Neuronal stem cell (in vitro differentiated cells): ENCODE measurements around the gene RTKN2.
A peak's percentile ranks its signal among the peaks of the same experiment; 100 is the strongest.

Source experiments
- DNase-seq: peaks from one replicate; pipeline ENCODE4 v3.0.0-alpha.2; 2013; ENCODE audit warnings: low spot score
- H2AFZ ChIP-seq: one replicate; pipeline ENCODE4 v1.6.1; 2013; ENCODE audit warnings: mild to moderate bottlenecking, low read length, inconsistent platforms
- H2AK5ac ChIP-seq: 2 replicates; pipeline ENCODE4 v1.6.1; 2013; ENCODE audit warnings: low read depth, mild to moderate bottlenecking, inconsistent platforms, low read length, moderate library complexity, mixed read lengths
- H2BK120ac ChIP-seq: 2 replicates; pipeline ENCODE4 v1.6.1; 2013; ENCODE audit warnings: low read depth, mild to moderate bottlenecking, inconsistent platforms, low read length, moderate library complexity, mixed read lengths
- H2BK12ac ChIP-seq: one replicate; pipeline ENCODE4 v1.6.1; 2013; ENCODE audit warnings: low read length, inconsistent platforms
- H2BK15ac ChIP-seq: 2 replicates; pipeline ENCODE4 v1.6.1; 2013; ENCODE audit warnings: mild to moderate bottlenecking, low read length, inconsistent platforms, mixed read lengths
- H2BK5ac ChIP-seq: one replicate; pipeline ENCODE4 v1.6.1; 2013; ENCODE audit warnings: inconsistent platforms, mild to moderate bottlenecking, low read length, moderate library complexity
- H3K14ac ChIP-seq: one replicate; pipeline ENCODE4 v1.6.1; 2013; ENCODE audit warnings: low read length, inconsistent platforms
- H3K18ac ChIP-seq: 2 replicates; pipeline ENCODE4 v1.6.1; 2013; ENCODE audit warnings: low read length, inconsistent platforms
- H3K23ac ChIP-seq: 2 replicates; pipeline ENCODE4 v1.6.1; 2013; ENCODE audit warnings: low read depth, mild to moderate bottlenecking, mixed read lengths, low read length, inconsistent platforms; ENCODE audit not compliant: poor library complexity
- H3K27ac ChIP-seq: replicated peaks from 3 replicates; pipeline ENCODE4 v1.5.1; 2013; ENCODE audit warnings: low read length, inconsistent platforms
- H3K27me3 ChIP-seq, 3 experiments: 2 replicates each; pipeline ENCODE4 v1.6.1; 2013; ENCODE audit warnings: low read length in 3 of 3, mild to moderate bottlenecking in 2 of 3, inconsistent platforms in 1 of 3, low read depth in 1 of 3, mixed read lengths in 1 of 3, moderate library complexity in 1 of 3; ENCODE audit not compliant: control insufficient read depth in 3 of 3, insufficient read depth in 3 of 3
- H3K36me3 ChIP-seq, 2 donors: replicated peaks in 1 of 2; 2 replicates each; pipeline ENCODE4 v1.6.1; 2013; ENCODE audit warnings: low read length in 2 of 2; ENCODE audit not compliant: control insufficient read depth in 2 of 2, insufficient read depth in 2 of 2
- H3K4ac ChIP-seq: 2 replicates; pipeline ENCODE4 v1.6.1; 2013; ENCODE audit warnings: inconsistent platforms, mild to moderate bottlenecking, low read length, moderate library complexity
- H3K4me1 ChIP-seq, 2 donors: 1 replicate in 1 of 2; 2 replicates in 1 of 2; pipeline ENCODE4 v1.6.1; 2013; ENCODE audit warnings: low read length in 2 of 2, low read depth in 1 of 2; ENCODE audit not compliant: control insufficient read depth in 2 of 2, insufficient read depth in 1 of 2
- H3K4me2 ChIP-seq: one replicate; pipeline ENCODE4 v1.6.1; 2013; ENCODE audit warnings: mild to moderate bottlenecking, low read length, inconsistent platforms; ENCODE audit not compliant: insufficient read depth, poor library complexity, severe bottlenecking
- H3K4me3 ChIP-seq, 2 donors: 2 replicates each; pipeline ENCODE4 v1.5.1; 2013; ENCODE audit warnings: low read length in 2 of 2, mild to moderate bottlenecking in 2 of 2, inconsistent platforms in 1 of 2, moderate library complexity in 1 of 2
- H3K79me1 ChIP-seq: one replicate; pipeline ENCODE4 v1.6.1; 2013; ENCODE audit warnings: low read depth, mild to moderate bottlenecking, inconsistent platforms, low read length, moderate library complexity
- H3K9ac ChIP-seq: one replicate; pipeline ENCODE4 v1.6.1; 2013; ENCODE audit warnings: mild to moderate bottlenecking, low read depth, low read length, inconsistent platforms; ENCODE audit not compliant: poor library complexity
- H3K9me3 ChIP-seq, 2 donors: replicated peaks in 1 of 2; 2 replicates each; pipeline versions ENCODE3 to v1.6.1; 2013; ENCODE audit warnings: low read length in 2 of 2, mild to moderate bottlenecking in 2 of 2, inconsistent platforms in 1 of 2, low read depth in 1 of 2, mixed read lengths in 1 of 2, moderate library complexity in 1 of 2; ENCODE audit not compliant: control insufficient read depth in 2 of 2, insufficient read depth in 1 of 2
- H4K8ac ChIP-seq: one replicate; pipeline ENCODE4 v1.6.1; 2013; ENCODE audit warnings: low read depth, mild to moderate bottlenecking, inconsistent platforms, low read length, moderate library complexity
- H4K91ac ChIP-seq: one replicate; pipeline ENCODE4 v1.6.1; 2013; ENCODE audit warnings: low read length, low read depth, mild to moderate bottlenecking, inconsistent platforms; ENCODE audit not compliant: poor library complexity
- WGBS, 2 donors: extraction: QIAGEN DNeasy Blood & Tissue Kit; methylation state at CpG; one replicate each; pipeline ENCODE4 v1.1.7; 2013; ENCODE audit warnings: missing lambda C conversion rate in 2 of 2, mixed read lengths in 1 of 2; ENCODE audit not compliant: insufficient read length in 2 of 2, insufficient replicate concordance in 1 of 2; ENCODE audit errors: extremely low coverage in 2 of 2; 5-methylcytosine and 5-hydroxymethylcytosine counted together

The RTKN2 gene

GRCh38 chr10:62307635-62308034, 39.0 kb upstream of the RTKN2 start:
- H3K36me3 ChIP-seq = no peaks in the 10 kb centered on the region
- no peak overlapping the region for H2BK5ac ChIP-seq
- no peak overlapping the region for H3K9ac ChIP-seq
- H2AK5ac ChIP-seq = no peak overlapping the region
- no peak overlapping the region for H2BK12ac ChIP-seq
- no peak overlapping the region for H4K91ac ChIP-seq
- no peaks in the 10 kb centered on the region for H3K9me3 ChIP-seq
- no peak overlapping the region for H3K4me3 ChIP-seq
- H3K27ac ChIP-seq = no peak overlapping the region
- no peak overlapping the region for H2BK15ac ChIP-seq
- H3K23ac ChIP-seq = no peak overlapping the region
- no peak for DNase-seq
- no peak overlapping the region for H2AFZ ChIP-seq
- H3K4me2 ChIP-seq = no peak overlapping the region
- H3K27me3 ChIP-seq = no peaks in the 10 kb centered on the region
- H3K79me1 ChIP-seq = no peaks in the 10 kb centered on the region
- WGBS, 2 donors = no CpG with 5 or more reads among the region's 4 CpGs
- no peak overlapping the region for H3K18ac ChIP-seq
- H3K4me1 ChIP-seq = no peaks in the 10 kb centered on the region
- H2BK120ac ChIP-seq = no peak overlapping the region
- H3K4ac ChIP-seq = no peak overlapping the region
- no peak overlapping the region for H3K14ac ChIP-seq
- no peak overlapping the region for H4K8ac ChIP-seq

- H3K27ac ChIP-seq = no peak overlapping the region
- H2BK12ac ChIP-seq = no peak overlapping the region
- DNase-seq = no peak
- no peaks in the 10 kb centered on the region for H3K79me1 ChIP-seq
- no peak overlapping the region for H4K91ac ChIP-seq
- WGBS, 2 donors = no CpG with 5 or more reads among the region's 9 CpGs
- H3K36me3 ChIP-seq = no peaks in the 10 kb centered on the region
- no peak overlapping the region for H2AFZ ChIP-seq
- H3K4me2 ChIP-seq = no peak overlapping the region
- no peak overlapping the region for H2BK5ac ChIP-seq
- no peak overlapping the region for H2BK120ac ChIP-seq
- no peaks in the 10 kb centered on the region for H3K4me1 ChIP-seq
- H3K14ac ChIP-seq = peak overlapping the region; percentile 64
- no peak overlapping the region for H4K8ac ChIP-seq
- H3K27me3 ChIP-seq = no peaks in the 10 kb centered on the region
- no peaks in the 10 kb centered on the region for H3K9me3 ChIP-seq
- no peak overlapping the region for H3K4ac ChIP-seq
- H3K9ac ChIP-seq = no peak overlapping the region
- no peak overlapping the region for H3K18ac ChIP-seq
- no peak overlapping the region for H3K4me3 ChIP-seq
- no peak overlapping the region for H2BK15ac ChIP-seq
- no peak overlapping the region for H3K23ac ChIP-seq
- no peak overlapping the region for H2AK5ac ChIP-seq
These were observed 38.0 kb upstream of the RTKN2 start for GRCh38 chr10:62306663-62307062.

- Histone ChIP-seq H2AK5ac (no peak overlapping the region), H3K4ac (no peak overlapping the region), H2BK5ac (no peak overlapping the region), H3K27me3 (no peaks in the 10 kb centered on the region), H4K8ac (no peak overlapping the region), H3K4me2 (no peak overlapping the region), H3K23ac (no peak overlapping the region), H3K36me3 (no peaks in the 10 kb centered on the region), H2AFZ (no peak overlapping the region), H2BK12ac (no peak overlapping the region), H3K4me1 (no peaks in the 10 kb centered on the region), H2BK15ac (no peak overlapping the region), H2BK120ac (no peak overlapping the region), H3K27ac (no peak overlapping the region), H3K79me1 (no peaks in the 10 kb centered on the region), H3K9ac (no peak overlapping the region), H4K91ac (no peak overlapping the region), H3K14ac (no peak overlapping the region), H3K4me3 (no peak overlapping the region), H3K9me3 (no peaks in the 10 kb centered on the region), H3K18ac (no peak overlapping the region)
- DNase-seq = no peak
- WGBS, 2 donors = no CpG with 5 or more reads among the region's 1 CpG
These were observed 37.2 kb upstream of the RTKN2 start for GRCh38 chr10:62305813-62306212.

GRCh38 chr10:62303922-62304321, 35.3 kb upstream of the RTKN2 start:
- 100% methylated on average over 1 of the region's 7 CpGs; no CpG with 5 or more reads in 1 of the 2 donors for WGBS, 2 donors
- DNase-seq = no peak
- no peaks in the 10 kb centered on the region for H3K27me3 ChIP-seq
- no peak overlapping the region for H2BK5ac ChIP-seq
- no peak overlapping the region for H3K23ac ChIP-seq
- no peaks in the 10 kb centered on the region for H3K9me3 ChIP-seq
- H4K8ac ChIP-seq = no peak overlapping the region
- no peak overlapping the region for H3K4ac ChIP-seq
- no peaks in the 10 kb centered on the region for H3K79me1 ChIP-seq
- no peak overlapping the region for H4K91ac ChIP-seq
- H2BK15ac ChIP-seq = no peak overlapping the region
- no peak overlapping the region for H3K27ac ChIP-seq
- H3K4me2 ChIP-seq = no peak overlapping the region
- no peak overlapping the region for H3K9ac ChIP-seq
- no peak overlapping the region for H2BK12ac ChIP-seq
- H2AFZ ChIP-seq = no peak overlapping the region
- no peak overlapping the region for H3K14ac ChIP-seq
- H3K36me3 ChIP-seq = no peaks in the 10 kb centered on the region
- no peaks in the 10 kb centered on the region for H3K4me1 ChIP-seq
- no peak overlapping the region for H3K4me3 ChIP-seq
- H3K18ac ChIP-seq = no peak overlapping the region
- H2BK120ac ChIP-seq = no peak overlapping the region
- no peak overlapping the region for H2AK5ac ChIP-seq
